ENCODE measurements around the gene ADGRA1. TPM values are rescaled to one million over a fixed set of nuclear protein-coding genes. Genes with fewer than 3 reads are reported as not detected.
"Not testable (repeated sequence)": the region's sequence is repeated elsewhere in the genome, so short reads cannot be mapped to it uniquely, and the experiment has no call there.

ADGRA1 gene
- total RNA-seq, 2 experiments from 2014 or later = not detected

DNA sequence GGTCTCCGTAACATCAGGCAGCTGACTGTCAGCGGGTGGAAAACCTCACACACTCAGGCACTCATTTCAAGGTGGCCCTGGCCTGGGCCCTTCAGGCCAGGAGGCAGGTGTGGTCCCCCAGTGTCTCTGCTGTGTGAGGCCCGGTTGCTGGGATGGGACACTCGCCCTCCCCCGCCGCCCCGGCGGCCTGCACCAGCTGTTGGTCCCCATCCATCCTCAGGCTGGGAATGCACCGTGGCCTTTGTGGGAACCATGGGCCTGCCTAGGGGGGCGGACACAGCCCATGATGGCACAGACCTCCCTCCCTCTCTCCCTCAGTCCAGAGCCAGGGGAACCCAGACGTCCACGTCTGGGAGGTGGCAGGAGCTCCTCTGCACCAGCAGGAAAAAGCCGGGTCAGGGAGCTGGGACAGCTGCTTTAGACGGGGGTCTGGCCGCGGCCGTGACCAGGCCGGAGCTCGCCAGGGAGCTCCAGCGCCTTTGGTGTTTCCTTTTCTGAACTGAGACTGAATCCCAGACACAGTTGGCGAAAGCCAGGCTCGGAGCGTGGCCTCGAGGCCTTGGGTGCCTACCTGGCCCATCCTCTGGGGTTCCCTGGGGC lies 15.7 kb downstream of the ADGRA1 start:
- ATAC-seq = no peak
- Mint-ChIP-seq H3K4me1 (ENCODE audit: low read depth) (no peaks in the 10 kb centered on the region), H3K27me3 (ENCODE audit: low read depth) (peaks cover 3% of the 10 kb centered on the region), H3K9me3 (ENCODE audit: insufficient read depth) (peaks cover 16% of the 10 kb centered on the region), H3K4me3 (no peak overlapping the region), H3K27ac (no peak overlapping the region), H3K36me3 (ENCODE audit: low read depth) (no peaks in the 10 kb centered on the region)
- no peak for DNase-seq
- ChIA-PET CTCF (no interaction called here), POLR2A (no interaction called here)

DNA sequence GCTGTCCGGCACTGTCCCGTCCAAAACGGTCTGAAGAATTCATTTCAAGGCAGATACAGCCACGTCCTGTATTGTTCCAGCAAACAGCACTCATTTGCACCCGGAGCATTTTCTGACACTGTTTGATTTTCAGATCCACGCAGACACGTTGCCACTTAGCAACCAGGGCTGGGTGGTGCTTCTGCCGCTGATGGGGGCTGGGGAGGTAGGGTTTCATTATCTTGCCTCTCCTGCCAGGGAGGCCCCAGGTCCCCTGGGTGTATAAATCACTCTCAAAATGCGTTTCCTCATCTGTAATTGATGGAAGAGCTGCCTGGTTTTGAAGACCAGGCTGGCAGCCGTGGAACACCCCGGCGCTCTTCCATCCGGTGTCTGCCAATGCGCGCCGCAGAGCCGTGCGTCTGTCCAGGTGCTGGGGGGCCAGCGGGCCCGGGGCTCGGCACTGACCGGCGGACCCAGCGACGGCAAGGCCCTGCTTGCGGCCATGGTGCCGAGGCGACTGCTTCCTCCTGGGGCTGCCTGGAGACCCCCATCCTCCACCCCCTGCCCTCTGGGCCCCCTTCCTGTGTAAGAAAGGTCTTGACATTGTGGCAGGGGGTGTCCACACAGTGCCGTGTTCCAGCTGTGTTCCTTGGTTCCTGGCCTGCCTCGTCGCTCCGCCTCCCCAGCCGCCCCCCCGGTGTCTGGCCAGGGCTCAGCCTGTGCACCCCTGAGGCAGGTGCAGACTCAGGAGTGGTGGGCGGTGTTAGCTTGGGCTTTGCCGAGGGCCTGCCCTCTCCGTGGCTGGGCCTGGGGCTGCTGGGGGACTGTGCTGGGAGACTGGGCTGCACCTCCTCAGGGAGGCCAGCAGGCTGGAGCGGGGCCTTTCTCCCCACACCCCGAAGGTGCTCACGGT lies 16.6 kb downstream of the ADGRA1 start:
- no peak for ATAC-seq
- H3K4me1 Mint-ChIP-seq (ENCODE audit: low read depth) = no peaks in the 10 kb centered on the region

GRCh38 chr10:133104963-133105640 lies 17.4 kb downstream of the ADGRA1 start:
- DNase-seq = no peak
- H3K27ac Mint-ChIP-seq = no peak overlapping the region
- POLR2A ChIA-PET = no interaction called here
- peaks cover 3% of the 10 kb centered on the region for H3K27me3 Mint-ChIP-seq (ENCODE audit: low read depth)
- H3K9me3 Mint-ChIP-seq (ENCODE audit: insufficient read depth) = peaks cover 16% of the 10 kb centered on the region
- H3K4me3 Mint-ChIP-seq = no peak overlapping the region
- no peaks in the 10 kb centered on the region for H3K4me1 Mint-ChIP-seq (ENCODE audit: low read depth)
- CTCF ChIA-PET = no interaction called here
- no peaks in the 10 kb centered on the region for H3K36me3 Mint-ChIP-seq (ENCODE audit: low read depth)
- no peak for ATAC-seq

More for the DNA sequence above, 16.6 kb downstream of the ADGRA1 start:
- ChIA-PET POLR2A (no interaction called here), CTCF (no interaction called here)
- Mint-ChIP-seq H3K27ac (no peak overlapping the region), H3K36me3 (ENCODE audit: low read depth) (no peaks in the 10 kb centered on the region), H3K4me3 (no peak overlapping the region), H3K27me3 (ENCODE audit: low read depth) (peaks cover 3% of the 10 kb centered on the region), H3K9me3 (ENCODE audit: insufficient read depth) (peaks cover 16% of the 10 kb centered on the region)
- DNase-seq = no peak

GRCh38 chr10:133105686-133106390 lies 18.1 kb downstream of the ADGRA1 start:
- CTCF ChIA-PET = no interaction called here
- no peak for ATAC-seq
- no peak for DNase-seq
- peaks cover 3% of the 10 kb centered on the region for H3K27me3 Mint-ChIP-seq (ENCODE audit: low read depth)
- POLR2A ChIA-PET = no interaction called here
- H3K4me1 Mint-ChIP-seq (ENCODE audit: low read depth) = no peaks in the 10 kb centered on the region
- H3K36me3 Mint-ChIP-seq (ENCODE audit: low read depth) = no peaks in the 10 kb centered on the region
- H3K9me3 Mint-ChIP-seq (ENCODE audit: insufficient read depth) = peaks cover 16% of the 10 kb centered on the region
- H3K27ac Mint-ChIP-seq = no peak overlapping the region
- H3K4me3 Mint-ChIP-seq = no peak overlapping the region

DNA sequence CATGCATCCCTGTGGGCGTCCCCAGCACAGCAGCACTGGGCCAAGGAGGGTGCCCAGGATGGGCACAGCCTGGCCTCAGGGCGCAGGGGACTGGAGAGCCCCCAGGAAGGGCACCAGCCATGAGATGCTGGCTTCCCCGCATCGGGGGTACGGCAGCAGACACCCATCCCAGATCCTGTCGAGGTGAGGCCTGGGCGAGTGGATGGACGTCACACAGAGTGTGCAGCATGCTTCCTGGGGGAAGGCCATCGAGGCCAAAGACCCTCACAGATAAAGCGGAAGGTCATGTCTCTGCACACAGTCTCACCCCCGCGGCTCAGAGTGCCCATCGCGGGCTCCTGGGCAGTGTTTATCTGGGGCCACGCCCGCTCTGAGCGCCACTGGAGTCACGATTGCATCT lies 18.8 kb downstream of the ADGRA1 start:
- ChIA-PET POLR2A (no interaction called here), CTCF (interaction anchor here (1.2 kb wide), 1 partner anchor 166 kb away, joined by 3 read pairs; no protein-coding TSS in a partner anchor)
- H3K9me3 Mint-ChIP-seq (ENCODE audit: insufficient read depth) = peaks cover 16% of the 10 kb centered on the region
- no peak overlapping the region for H3K27ac Mint-ChIP-seq
- H3K27me3 Mint-ChIP-seq (ENCODE audit: low read depth) = peaks cover 3% of the 10 kb centered on the region
- no peak for ATAC-seq
- H3K4me1 Mint-ChIP-seq (ENCODE audit: low read depth) = no peaks in the 10 kb centered on the region
- no peak for DNase-seq
- H3K36me3 Mint-ChIP-seq (ENCODE audit: low read depth) = no peaks in the 10 kb centered on the region
- no peak overlapping the region for H3K4me3 Mint-ChIP-seq

DNA sequence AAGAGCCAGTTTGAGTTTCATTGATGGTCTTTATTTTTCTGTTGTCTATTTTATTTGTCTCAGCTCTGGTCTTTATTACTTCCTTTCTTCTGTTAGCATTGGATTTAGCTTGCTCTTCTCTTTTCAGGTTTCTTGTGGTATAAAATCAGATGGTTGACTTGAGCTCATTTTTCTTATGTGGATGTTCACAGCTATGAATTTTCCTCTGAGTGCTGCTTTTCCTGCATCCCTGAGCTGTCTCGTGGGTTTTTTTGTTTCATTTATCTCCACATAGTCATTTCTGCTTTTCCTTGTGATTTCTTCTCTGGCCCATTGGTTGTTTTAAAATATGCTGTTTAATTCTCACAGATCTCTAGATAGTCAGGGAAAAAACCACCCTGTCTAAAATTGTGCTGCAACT lies 19.7 kb downstream of the ADGRA1 start:
- ATAC-seq (no peak), DNase-seq (no peak)
- H3K36me3 Mint-ChIP-seq (ENCODE audit: low read depth) = no peaks in the 10 kb centered on the region
- ChIA-PET CTCF (interaction anchor here (1.2 kb wide), 1 partner anchor 167 kb away, joined by 3 read pairs; no protein-coding TSS in a partner anchor), POLR2A (no interaction called here)
- peaks cover 16% of the 10 kb centered on the region for H3K9me3 Mint-ChIP-seq (ENCODE audit: insufficient read depth)
- no peaks in the 10 kb centered on the region for H3K27me3 Mint-ChIP-seq (ENCODE audit: low read depth)
- H3K4me3 Mint-ChIP-seq = no peak overlapping the region
- H3K4me1 Mint-ChIP-seq (ENCODE audit: low read depth) = no peaks in the 10 kb centered on the region
- no peak overlapping the region for H3K27ac Mint-ChIP-seq

GRCh38 chr10:133109711-133110110 lies 22.0 kb downstream of the ADGRA1 start:
- no peak for ATAC-seq
- H3K9me3 Mint-ChIP-seq (ENCODE audit: insufficient read depth) = peaks cover 20% of the 10 kb centered on the region
- no peaks in the 10 kb centered on the region for H3K4me1 Mint-ChIP-seq (ENCODE audit: low read depth)
- no peak overlapping the region for H3K4me3 Mint-ChIP-seq
- POLR2A ChIA-PET = no interaction called here
- CTCF ChIA-PET = no interaction called here
- H3K36me3 Mint-ChIP-seq (ENCODE audit: low read depth) = no peaks in the 10 kb centered on the region
- no peak overlapping the region for H3K27ac Mint-ChIP-seq
- DNase-seq = no peak
- no peaks in the 10 kb centered on the region for H3K27me3 Mint-ChIP-seq (ENCODE audit: low read depth)

DNA sequence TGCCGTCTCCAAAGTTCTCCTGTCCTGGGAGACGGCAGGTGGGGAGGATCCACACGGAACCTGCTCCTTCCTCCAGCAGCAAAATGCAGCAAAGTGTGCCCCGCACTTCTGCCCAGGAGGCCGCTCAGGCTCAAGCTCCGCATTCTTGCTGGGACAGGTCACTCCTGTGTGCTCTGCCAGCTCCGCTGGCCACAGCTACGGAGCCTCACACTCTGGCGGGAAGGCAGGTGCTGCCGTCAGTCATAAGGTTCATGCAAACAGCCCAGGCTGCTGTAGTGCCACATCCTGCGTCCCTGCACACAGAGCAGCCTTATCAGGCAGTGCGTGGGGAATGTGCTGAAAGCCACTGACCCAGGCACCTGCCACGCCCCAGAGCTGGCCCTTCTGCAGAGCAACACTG lies 22.4 kb downstream of the ADGRA1 start:
- Mint-ChIP-seq H3K27ac (no peak overlapping the region), H3K27me3 (ENCODE audit: low read depth) (no peaks in the 10 kb centered on the region), H3K36me3 (ENCODE audit: low read depth) (no peaks in the 10 kb centered on the region), H3K4me3 (no peak overlapping the region), H3K9me3 (ENCODE audit: insufficient read depth) (peaks cover 20% of the 10 kb centered on the region), H3K4me1 (ENCODE audit: low read depth) (no peaks in the 10 kb centered on the region)
- ATAC-seq (no peak), DNase-seq (no peak)
- CTCF ChIA-PET = no interaction called here
- POLR2A ChIA-PET = no interaction called here

- no peaks in the 10 kb centered on the region for H3K4me1 Mint-ChIP-seq (ENCODE audit: low read depth)
- DNase-seq = no peak
- H3K4me3 Mint-ChIP-seq = no peak overlapping the region
- no peaks in the 10 kb centered on the region for H3K36me3 Mint-ChIP-seq (ENCODE audit: low read depth)
- no peak for ATAC-seq
- H3K9me3 Mint-ChIP-seq (ENCODE audit: insufficient read depth) = peaks cover 20% of the 10 kb centered on the region
- no peaks in the 10 kb centered on the region for H3K27me3 Mint-ChIP-seq (ENCODE audit: low read depth)
- CTCF ChIA-PET = no interaction called here
- POLR2A ChIA-PET = no interaction called here
- no peak overlapping the region for H3K27ac Mint-ChIP-seq
Measured at GRCh38 chr10:133110609-133111275, 23.0 kb downstream of the ADGRA1 start.

DNA sequence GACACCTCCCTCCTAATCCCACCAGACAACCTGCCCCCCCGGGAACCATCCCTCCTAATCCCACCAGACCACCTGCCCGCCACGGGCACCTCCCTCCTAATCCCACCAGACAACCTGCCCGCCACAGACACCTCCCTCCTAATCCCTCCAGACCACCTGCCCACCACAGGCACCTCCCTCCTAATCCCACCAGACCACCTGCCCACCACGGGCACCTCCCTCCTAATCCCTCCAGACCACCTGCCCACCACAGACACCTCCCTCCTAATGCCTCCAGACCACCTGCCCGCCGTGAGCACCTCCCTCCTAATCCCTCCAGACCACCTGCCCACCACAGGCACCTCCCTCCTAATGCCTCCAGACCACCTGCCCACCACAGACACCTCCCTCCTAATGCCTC lies 23.9 kb downstream of the ADGRA1 start:
- H3K4me1 Mint-ChIP-seq (ENCODE audit: low read depth); H3K27ac Mint-ChIP-seq; CTCF ChIA-PET; POLR2A ChIA-PET; H3K4me3 Mint-ChIP-seq; DNase-seq; H3K36me3 Mint-ChIP-seq (ENCODE audit: low read depth); H3K27me3 Mint-ChIP-seq (ENCODE audit: low read depth); ATAC-seq: not testable (repeated sequence)
- peaks cover 20% of the 10 kb centered on the region for H3K9me3 Mint-ChIP-seq (ENCODE audit: insufficient read depth)

- peaks cover 5% of the 10 kb centered on the region for H3K9me3 Mint-ChIP-seq (ENCODE audit: insufficient read depth)
- ATAC-seq = no peak
- H3K4me3 Mint-ChIP-seq = no peak overlapping the region
- no peaks in the 10 kb centered on the region for H3K36me3 Mint-ChIP-seq (ENCODE audit: low read depth)
- H3K4me1 Mint-ChIP-seq (ENCODE audit: low read depth) = no peaks in the 10 kb centered on the region
- no peaks in the 10 kb centered on the region for H3K27me3 Mint-ChIP-seq (ENCODE audit: low read depth)
- ChIA-PET CTCF (no interaction called here), POLR2A (interaction anchor here (0.6 kb wide), 1 partner anchor 69 kb away, joined by 3 read pairs; no protein-coding TSS in a partner anchor)
- DNase-seq = no peak
- H3K27ac Mint-ChIP-seq = no peak overlapping the region
Measured at GRCh38 chr10:133113146-133113830, 25.6 kb downstream of the ADGRA1 start.
